ENCODE results near the gene ATP1A2.

The ATP1A2 gene

DNA sequence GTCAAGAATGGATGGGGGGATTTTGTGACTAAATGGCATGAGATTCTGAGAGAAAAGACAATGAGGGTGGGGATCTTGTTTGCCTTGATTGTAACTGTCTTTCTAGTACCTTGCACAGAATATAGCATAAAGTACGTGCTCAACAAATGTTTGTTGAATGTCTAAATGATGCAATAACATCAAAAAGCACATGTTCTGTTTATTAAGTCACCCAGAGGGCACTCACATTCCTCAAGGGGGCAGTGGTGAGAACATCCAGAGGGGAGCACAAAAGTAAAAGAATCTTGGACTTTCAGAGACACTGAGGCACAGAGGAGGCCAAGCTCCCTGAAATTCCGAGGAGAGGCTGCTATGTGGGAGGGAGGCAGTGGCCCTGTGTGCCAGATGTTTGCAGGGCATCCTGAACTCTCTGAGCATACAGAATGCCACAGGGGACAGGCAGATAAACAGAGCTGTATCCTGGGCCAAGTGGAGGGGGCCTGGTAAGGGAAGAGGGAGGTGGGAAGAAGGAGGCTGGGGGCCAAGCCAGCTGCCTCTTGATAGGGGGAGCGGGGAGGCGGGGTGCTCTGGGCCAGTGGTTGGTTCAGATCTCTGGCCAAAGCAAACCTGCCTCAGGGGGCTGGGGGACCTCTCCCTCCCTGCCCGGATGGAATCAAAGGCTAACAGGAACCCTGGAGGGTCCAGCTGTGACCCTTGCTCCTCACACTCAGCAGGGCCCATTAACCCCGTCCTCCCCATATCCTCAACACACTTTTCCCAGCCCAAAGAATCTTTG is 6.5 kb upstream of the ATP1A2 start (continued):
- TF ChIP-seq, protein P1, sequence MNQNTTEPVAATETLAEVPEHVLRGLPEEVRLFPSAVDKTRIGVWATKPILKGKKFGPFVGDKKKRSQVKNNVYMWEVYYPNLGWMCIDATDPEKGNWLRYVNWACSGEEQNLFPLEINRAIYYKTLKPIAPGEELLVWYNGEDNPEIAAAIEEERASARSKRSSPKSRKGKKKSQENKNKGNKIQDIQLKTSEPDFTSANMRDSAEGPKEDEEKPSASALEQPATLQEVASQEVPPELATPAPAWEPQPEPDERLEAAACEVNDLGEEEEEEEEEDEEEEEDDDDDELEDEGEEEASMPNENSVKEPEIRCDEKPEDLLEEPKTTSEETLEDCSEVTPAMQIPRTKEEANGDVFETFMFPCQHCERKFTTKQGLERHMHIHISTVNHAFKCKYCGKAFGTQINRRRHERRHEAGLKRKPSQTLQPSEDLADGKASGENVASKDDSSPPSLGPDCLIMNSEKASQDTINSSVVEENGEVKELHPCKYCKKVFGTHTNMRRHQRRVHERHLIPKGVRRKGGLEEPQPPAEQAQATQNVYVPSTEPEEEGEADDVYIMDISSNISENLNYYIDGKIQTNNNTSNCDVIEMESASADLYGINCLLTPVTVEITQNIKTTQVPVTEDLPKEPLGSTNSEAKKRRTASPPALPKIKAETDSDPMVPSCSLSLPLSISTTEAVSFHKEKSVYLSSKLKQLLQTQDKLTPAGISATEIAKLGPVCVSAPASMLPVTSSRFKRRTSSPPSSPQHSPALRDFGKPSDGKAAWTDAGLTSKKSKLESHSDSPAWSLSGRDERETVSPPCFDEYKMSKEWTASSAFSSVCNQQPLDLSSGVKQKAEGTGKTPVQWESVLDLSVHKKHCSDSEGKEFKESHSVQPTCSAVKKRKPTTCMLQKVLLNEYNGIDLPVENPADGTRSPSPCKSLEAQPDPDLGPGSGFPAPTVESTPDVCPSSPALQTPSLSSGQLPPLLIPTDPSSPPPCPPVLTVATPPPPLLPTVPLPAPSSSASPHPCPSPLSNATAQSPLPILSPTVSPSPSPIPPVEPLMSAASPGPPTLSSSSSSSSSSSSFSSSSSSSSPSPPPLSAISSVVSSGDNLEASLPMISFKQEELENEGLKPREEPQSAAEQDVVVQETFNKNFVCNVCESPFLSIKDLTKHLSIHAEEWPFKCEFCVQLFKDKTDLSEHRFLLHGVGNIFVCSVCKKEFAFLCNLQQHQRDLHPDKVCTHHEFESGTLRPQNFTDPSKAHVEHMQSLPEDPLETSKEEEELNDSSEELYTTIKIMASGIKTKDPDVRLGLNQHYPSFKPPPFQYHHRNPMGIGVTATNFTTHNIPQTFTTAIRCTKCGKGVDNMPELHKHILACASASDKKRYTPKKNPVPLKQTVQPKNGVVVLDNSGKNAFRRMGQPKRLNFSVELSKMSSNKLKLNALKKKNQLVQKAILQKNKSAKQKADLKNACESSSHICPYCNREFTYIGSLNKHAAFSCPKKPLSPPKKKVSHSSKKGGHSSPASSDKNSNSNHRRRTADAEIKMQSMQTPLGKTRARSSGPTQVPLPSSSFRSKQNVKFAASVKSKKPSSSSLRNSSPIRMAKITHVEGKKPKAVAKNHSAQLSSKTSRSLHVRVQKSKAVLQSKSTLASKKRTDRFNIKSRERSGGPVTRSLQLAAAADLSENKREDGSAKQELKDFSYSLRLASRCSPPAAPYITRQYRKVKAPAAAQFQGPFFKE (tag by site-specific recombination; IDR thresholded peaks at IDR 0.05; ENCODE audit: borderline replicate concordance) = no peak
- TF ChIP-seq, protein P2, sequence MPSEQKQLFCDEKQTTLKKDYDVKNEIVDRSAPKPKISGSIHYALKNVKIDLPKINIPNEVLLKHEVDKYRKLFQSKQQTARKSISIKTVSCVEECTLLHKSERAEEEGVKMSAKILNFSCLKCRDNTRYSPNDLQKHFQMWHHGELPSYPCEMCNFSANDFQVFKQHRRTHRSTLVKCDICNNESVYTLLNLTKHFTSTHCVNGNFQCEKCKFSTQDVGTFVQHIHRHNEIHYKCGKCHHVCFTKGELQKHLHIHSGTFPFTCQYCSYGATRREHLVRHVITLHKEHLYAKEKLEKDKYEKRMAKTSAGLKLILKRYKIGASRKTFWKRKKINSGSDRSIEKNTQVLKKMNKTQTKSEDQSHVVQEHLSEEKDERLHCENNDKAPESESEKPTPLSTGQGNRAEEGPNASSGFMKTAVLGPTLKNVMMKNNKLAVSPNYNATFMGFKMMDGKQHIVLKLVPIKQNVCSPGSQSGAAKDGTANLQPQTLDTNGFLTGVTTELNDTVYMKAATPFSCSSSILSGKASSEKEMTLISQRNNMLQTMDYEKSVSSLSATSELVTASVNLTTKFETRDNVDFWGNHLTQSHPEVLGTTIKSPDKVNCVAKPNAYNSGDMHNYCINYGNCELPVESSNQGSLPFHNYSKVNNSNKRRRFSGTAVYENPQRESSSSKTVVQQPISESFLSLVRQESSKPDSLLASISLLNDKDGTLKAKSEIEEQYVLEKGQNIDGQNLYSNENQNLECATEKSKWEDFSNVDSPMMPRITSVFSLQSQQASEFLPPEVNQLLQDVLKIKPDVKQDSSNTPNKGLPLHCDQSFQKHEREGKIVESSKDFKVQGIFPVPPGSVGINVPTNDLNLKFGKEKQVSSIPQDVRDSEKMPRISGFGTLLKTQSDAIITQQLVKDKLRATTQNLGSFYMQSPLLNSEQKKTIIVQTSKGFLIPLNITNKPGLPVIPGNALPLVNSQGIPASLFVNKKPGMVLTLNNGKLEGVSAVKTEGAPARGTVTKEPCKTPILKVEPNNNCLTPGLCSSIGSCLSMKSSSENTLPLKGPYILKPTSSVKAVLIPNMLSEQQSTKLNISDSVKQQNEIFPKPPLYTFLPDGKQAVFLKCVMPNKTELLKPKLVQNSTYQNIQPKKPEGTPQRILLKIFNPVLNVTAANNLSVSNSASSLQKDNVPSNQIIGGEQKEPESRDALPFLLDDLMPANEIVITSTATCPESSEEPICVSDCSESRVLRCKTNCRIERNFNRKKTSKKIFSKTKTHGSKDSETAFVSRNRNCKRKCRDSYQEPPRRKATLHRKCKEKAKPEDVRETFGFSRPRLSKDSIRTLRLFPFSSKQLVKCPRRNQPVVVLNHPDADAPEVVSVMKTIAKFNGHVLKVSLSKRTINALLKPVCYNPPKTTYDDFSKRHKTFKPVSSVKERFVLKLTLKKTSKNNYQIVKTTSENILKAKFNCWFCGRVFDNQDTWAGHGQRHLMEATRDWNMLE (tag by site-specific recombination; conservative IDR thresholded peaks at IDR 0.05; ENCODE audit: low read depth) = 0 out of 2 replicates have a peak, but pooled peaks have one; percentile 23
- TF ChIP-seq, protein P3, sequence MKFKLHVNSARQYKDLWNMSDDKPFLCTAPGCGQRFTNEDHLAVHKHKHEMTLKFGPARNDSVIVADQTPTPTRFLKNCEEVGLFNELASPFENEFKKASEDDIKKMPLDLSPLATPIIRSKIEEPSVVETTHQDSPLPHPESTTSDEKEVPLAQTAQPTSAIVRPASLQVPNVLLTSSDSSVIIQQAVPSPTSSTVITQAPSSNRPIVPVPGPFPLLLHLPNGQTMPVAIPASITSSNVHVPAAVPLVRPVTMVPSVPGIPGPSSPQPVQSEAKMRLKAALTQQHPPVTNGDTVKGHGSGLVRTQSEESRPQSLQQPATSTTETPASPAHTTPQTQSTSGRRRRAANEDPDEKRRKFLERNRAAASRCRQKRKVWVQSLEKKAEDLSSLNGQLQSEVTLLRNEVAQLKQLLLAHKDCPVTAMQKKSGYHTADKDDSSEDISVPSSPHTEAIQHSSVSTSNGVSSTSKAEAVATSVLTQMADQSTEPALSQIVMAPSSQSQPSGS (tag by site-specific recombination; IDR thresholded peaks at IDR 0.05; ENCODE audit: low read depth) = 0 out of 2 replicates have a peak, but pooled peaks have one; percentile 17
- no peak for TF ChIP-seq ZNF324 (tag by site-specific recombination; IDR thresholded peaks at IDR 0.05)
- peak; percentile 50; the same call in 1 of the 2 replicates for TF ChIP-seq MZF1 (tag by site-specific recombination; IDR thresholded peaks at IDR 0.05; ENCODE audit: borderline replicate concordance)

DNA sequence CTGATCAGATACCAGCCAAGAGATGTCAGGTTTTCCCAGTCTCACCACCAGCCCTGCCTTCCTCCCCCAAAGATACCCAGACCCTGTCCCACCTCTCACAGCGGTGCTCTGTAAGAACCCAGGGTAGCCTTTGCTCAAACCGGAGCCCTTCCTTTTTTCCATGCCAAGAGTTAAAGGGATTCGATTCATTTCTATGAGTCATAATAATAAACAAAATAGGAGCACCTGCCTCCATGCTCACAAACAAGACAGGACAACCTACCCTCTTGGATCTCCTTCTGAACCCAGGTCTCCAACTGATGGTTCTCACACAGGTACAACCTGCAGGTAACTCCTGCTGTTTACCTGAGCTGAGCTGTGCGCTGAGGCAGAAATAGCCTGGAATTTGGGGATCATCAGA is 5.9 kb upstream of the ATP1A2 start:
- ChIA-PET POLR2A (no interaction called here), CTCF (interaction anchor here (0.6 to 3.1 kb wide), 8 partner anchors 8 to 345 kb away, joined by 3 to 15 read pairs (median 5); partner anchors contain the start of gene KCNJ9)
- TF ChIP-seq, protein P1 (tag by site-specific recombination; IDR thresholded peaks at IDR 0.05; ENCODE audit: borderline replicate concordance) = no peak
- TF ChIP-seq ZIC2 (tag by site-specific recombination; IDR thresholded peaks at IDR 0.05) = 0 out of 2 replicates have a peak, but pooled peaks have one; percentile 1
- Histone ChIP-seq H3K4me1 (ENCODE audit: control insufficient read depth, insufficient read depth, low read length) (no peaks in the 10 kb centered on the region), H3K27ac (ENCODE audit: extremely low read depth, low read depth, low read length) (no peak overlapping the region), H3K4me3 (ENCODE audit: low read depth, low read length) (no peak overlapping the region), H3K9me3 (ENCODE audit: control insufficient read depth, insufficient read depth, low read depth, low read length) (no peaks in the 10 kb centered on the region), H3K36me3 (ENCODE audit: control insufficient read depth in 2 of 2, insufficient read depth in 1 of 2, low read length in 2 of 2) (no peaks in the 10 kb centered on the region)

Measured in HEK293 (cell line).